OCI-LY1 (cell line): ENCODE measurements around the gene SKAP1.

Experiments used
- H2AFZ ChIP-seq: fragments of 200-600 bp; sonication (generic), shearing (Covaris generic); 2 replicates; pipeline ENCODE4 v1.6.0; 2014; ENCODE audit warnings: antibody characterized with exemption, mild to moderate bottlenecking, low read length
- H3F3A ChIP-seq: fragments of 200-600 bp; sonication (generic), shearing (Covaris generic); 2 replicates; pipeline ENCODE4 v1.6.0; 2014; ENCODE audit warnings: mild to moderate bottlenecking, antibody characterized with exemption, low read length, moderate library complexity; ENCODE audit not compliant: insufficient read depth
- H3K27ac ChIP-seq: fragments of 200-600 bp; sonication (generic); 2 replicates; pipeline ENCODE4 v1.5.1; 2014; ENCODE audit warnings: low read length, mixed run types, mild to moderate bottlenecking, low read depth; ENCODE audit not compliant: poor library complexity, severe bottlenecking
- H3K27me3 ChIP-seq: fragments of 200-600 bp; sonication (generic); 2 replicates; pipeline ENCODE4 v1.6.0; 2014; ENCODE audit warnings: antibody characterized with exemption, mild to moderate bottlenecking, low read length, moderate library complexity; ENCODE audit not compliant: insufficient read depth
- H3K36me3 ChIP-seq: fragments of 200-600 bp; sonication (generic); 2 replicates; pipeline ENCODE4 v1.6.1; 2014; ENCODE audit warnings: mild to moderate bottlenecking, antibody characterized with exemption, low read length, moderate library complexity, mixed read lengths; ENCODE audit not compliant: insufficient read depth
- H3K4me1 ChIP-seq: fragments of 200-600 bp; sonication (generic); 2 replicates; pipeline ENCODE4 v1.5.1; 2014; ENCODE audit warnings: mild to moderate bottlenecking, low read length, moderate library complexity; ENCODE audit not compliant: insufficient read depth, severe bottlenecking
- H3K4me2 ChIP-seq: fragments of 200-600 bp; sonication (generic), shearing (Covaris generic); 2 replicates; pipeline ENCODE4 v1.6.1; 2014; ENCODE audit warnings: low read length
- H3K4me3 ChIP-seq: fragments of 200-600 bp; sonication (generic); 2 replicates; pipeline ENCODE4 v1.5.1; 2014; ENCODE audit warnings: low read length, low read depth, mild to moderate bottlenecking, mixed read lengths; ENCODE audit not compliant: poor library complexity, severe bottlenecking
- H3K79me2 ChIP-seq: fragments of 200-600 bp; shearing (Covaris generic); 2 replicates; pipeline ENCODE4 v1.6.1; 2016; ENCODE audit warnings: mixed run types, low read length, mixed read lengths; ENCODE audit not compliant: insufficient read depth
- H3K9ac ChIP-seq: fragments of 200-600 bp; sonication (generic), shearing (Covaris generic); 2 replicates; pipeline ENCODE4 v1.6.1; 2014; ENCODE audit warnings: mild to moderate bottlenecking, low read length, mixed read lengths
- H3K9me2 ChIP-seq: fragments of 200-600 bp; sonication (generic), shearing (Covaris generic); 2 replicates; pipeline ENCODE4 v1.6.1; 2014; ENCODE audit warnings: low read depth, mild to moderate bottlenecking, low read length, mixed read lengths
- H3K9me3 ChIP-seq: fragments of 200-600 bp; shearing (Covaris generic); 2 replicates; pipeline ENCODE4 v1.6.1; 2014; ENCODE audit warnings: low read length, mixed read lengths
- H4K20me1 ChIP-seq: fragments of 200-600 bp; sonication (generic), shearing (Covaris generic); 2 replicates; pipeline ENCODE4 v1.6.0; 2016; ENCODE audit warnings: mild to moderate bottlenecking, low read length; ENCODE audit not compliant: insufficient read depth
- CTCF ChIP-seq: fragments of 200-600 bp; sonication (generic), shearing (Covaris generic); IDR thresholded peaks from 2 replicates; pipeline ENCODE4 v1.5.1; 2017; ENCODE audit warnings: mild to moderate bottlenecking, antibody characterized with exemption, low read length, moderate library complexity, mixed read lengths
- EZH2 ChIP-seq: fragments of 200-600 bp; sonication (generic), shearing (Covaris generic); IDR thresholded peaks from 2 replicates; pipeline ENCODE4 v1.8.0; 2017; ENCODE audit warnings: borderline replicate concordance, mixed run types, mild to moderate bottlenecking, antibody characterized with exemption, low read length, moderate library complexity, mixed read lengths

The SKAP1 gene

GRCh38 chr17:48181653-48182052 is 248.4 kb downstream of the SKAP1 start:
- TF ChIP-seq CTCF (peak; percentile 21; the same call in 1 of the 2 replicates), EZH2 (no peak)
- Histone ChIP-seq H3F3A (no peaks in the 10 kb centered on the region), H3K27ac (no peak overlapping the region), H3K36me3 (no peaks in the 10 kb centered on the region), H3K4me1 (no peaks in the 10 kb centered on the region), H3K9ac (no peak overlapping the region), H3K4me3 (no peak overlapping the region), H2AFZ (no peak overlapping the region), H4K20me1 (no peaks in the 10 kb centered on the region), H3K27me3 (no peaks in the 10 kb centered on the region), H3K9me3 (no peaks in the 10 kb centered on the region), H3K4me2 (no peak overlapping the region), H3K79me2 (no peaks in the 10 kb centered on the region), H3K9me2 (no peaks in the 10 kb centered on the region)

- no peak overlapping the region for H3K27ac ChIP-seq
- no peaks in the 10 kb centered on the region for H3K36me3 ChIP-seq
- no peak overlapping the region for H3K9ac ChIP-seq
- H2AFZ ChIP-seq: no peak overlapping the region
- no peak overlapping the region for H3K4me3 ChIP-seq
- no peaks in the 10 kb centered on the region for H4K20me1 ChIP-seq
- no peaks in the 10 kb centered on the region for H3F3A ChIP-seq
- H3K9me2 ChIP-seq: no peaks in the 10 kb centered on the region
- H3K9me3 ChIP-seq: no peaks in the 10 kb centered on the region
- TF ChIP-seq CTCF (no peak), EZH2 (no peak)
- no peak overlapping the region for H3K4me2 ChIP-seq
- no peaks in the 10 kb centered on the region for H3K4me1 ChIP-seq
- H3K27me3 ChIP-seq: no peaks in the 10 kb centered on the region
- no peaks in the 10 kb centered on the region for H3K79me2 ChIP-seq
Observed at GRCh38 chr17:48180842-48181629, 249.0 kb downstream of the SKAP1 start.

GRCh38 chr17:48179071-48179945 is 250.7 kb downstream of the SKAP1 start:
- H3K36me3 ChIP-seq: no peaks in the 10 kb centered on the region
- no peak overlapping the region for H3K4me2 ChIP-seq
- no peaks in the 10 kb centered on the region for H3K79me2 ChIP-seq
- H3K9me2 ChIP-seq: no peaks in the 10 kb centered on the region
- no peak overlapping the region for H2AFZ ChIP-seq
- H3K27me3 ChIP-seq: no peaks in the 10 kb centered on the region
- H3K9me3 ChIP-seq: no peaks in the 10 kb centered on the region
- no peaks in the 10 kb centered on the region for H3K4me1 ChIP-seq
- H3K9ac ChIP-seq: no peak overlapping the region
- no peak for TF ChIP-seq CTCF
- no peak for TF ChIP-seq EZH2
- H3F3A ChIP-seq: no peaks in the 10 kb centered on the region
- H4K20me1 ChIP-seq: no peaks in the 10 kb centered on the region
- no peak overlapping the region for H3K27ac ChIP-seq
- no peak overlapping the region for H3K4me3 ChIP-seq
